GM21515 (cell line): ENCODE measurements around the gene BZW2.
"Not testable (repeated sequence)": the region's sequence is repeated elsewhere in the genome, so short reads cannot be mapped to it uniquely, and the experiment has no call there.

ENCODE experiments used
- ATAC-seq: cut with Tn5 transposase; IDR thresholded peaks from one replicate; pipeline ENCODE4 v1.9.1; 2021; ENCODE audit not compliant: unreplicated experiment

Gene BZW2

DNA sequence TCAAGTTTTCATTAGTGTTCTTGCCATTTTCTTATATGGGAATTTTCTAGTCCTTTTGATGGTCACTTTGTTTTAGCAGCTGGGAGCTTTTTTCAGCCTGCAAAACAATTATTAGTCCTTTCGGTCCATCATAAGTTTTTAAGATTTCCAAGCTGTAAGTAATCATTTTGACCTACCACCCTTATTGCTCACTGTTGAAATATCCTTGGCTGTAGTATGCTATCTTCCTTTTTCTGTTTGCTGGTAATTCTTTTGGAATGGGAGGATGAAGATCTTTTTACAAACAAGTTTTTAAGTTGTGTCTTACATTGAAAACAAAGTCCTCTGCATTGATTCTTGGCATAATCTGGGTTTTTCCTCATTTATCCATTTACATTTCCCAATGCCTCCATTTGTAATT, 24.0 kb downstream of the BZW2 start:
- no peak for ATAC-seq

DNA sequence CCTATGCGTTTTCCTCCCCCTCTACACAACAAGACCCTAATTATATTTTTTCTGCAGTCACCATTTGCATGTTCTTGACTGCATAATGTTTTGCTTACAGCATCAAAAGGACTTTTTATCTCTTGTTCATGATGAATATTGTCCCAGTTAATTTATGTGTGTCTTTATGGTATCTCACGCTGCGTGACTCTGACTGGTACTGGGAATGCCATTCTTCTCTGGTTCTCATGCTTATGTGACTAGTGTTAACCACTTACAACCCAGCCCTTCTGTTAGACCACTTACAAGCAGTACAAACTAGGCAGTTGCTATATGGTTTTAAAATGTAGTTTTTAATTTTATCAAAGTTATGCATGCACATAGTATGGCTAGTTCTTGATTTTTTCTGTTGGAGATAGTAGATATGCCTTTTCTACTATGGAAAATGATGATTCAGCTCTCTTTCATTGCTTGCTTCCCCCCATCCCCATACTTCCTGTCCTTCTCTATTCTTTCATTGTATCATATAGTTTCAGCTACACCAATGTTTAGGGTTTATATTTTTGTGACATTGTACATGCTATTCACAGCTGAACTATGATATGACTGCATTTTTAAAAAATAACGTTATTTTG, 24.9 kb downstream of the BZW2 start:
- no peak for ATAC-seq

DNA sequence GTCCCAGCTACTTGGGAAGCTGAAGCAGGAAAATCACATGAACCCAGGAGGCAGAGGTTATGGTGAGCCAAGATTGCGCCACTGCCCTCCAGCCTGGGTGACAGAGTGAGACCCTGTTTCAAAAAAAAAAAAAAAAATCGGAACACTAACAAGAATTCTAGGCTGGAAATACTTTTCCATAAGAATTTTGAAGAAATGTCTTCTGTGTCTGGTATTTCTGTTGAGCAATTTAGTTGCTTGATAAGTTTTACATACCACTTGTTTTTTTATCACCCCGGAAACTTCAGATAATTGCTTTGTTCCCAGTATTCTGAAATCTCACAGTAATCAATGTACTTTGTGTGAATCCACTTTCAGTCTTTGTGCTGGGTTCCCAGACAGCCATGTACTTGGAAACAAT, 25.8 kb downstream of the BZW2 start:
- ATAC-seq = no peak

DNA sequence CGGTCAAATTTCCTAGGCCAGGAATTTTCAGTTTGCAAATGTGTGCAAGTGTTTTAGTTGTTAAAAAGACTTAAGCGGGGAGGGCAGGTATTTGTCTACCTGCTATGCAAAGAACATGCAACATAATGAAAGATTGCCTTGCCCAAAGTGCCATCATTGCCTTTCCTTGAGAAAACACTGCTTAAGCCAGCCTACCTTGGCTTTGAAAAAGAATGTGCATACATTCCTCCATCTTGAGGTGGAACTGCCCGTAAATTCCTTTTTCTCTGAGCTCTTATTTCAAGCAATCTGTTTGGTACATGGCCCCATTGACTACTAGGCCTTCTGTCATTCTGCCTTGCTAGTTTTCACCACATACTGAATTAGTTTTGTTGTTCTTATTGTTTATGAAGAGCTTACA, 29.3 kb downstream of the BZW2 start:
- ATAC-seq = no peak

DNA sequence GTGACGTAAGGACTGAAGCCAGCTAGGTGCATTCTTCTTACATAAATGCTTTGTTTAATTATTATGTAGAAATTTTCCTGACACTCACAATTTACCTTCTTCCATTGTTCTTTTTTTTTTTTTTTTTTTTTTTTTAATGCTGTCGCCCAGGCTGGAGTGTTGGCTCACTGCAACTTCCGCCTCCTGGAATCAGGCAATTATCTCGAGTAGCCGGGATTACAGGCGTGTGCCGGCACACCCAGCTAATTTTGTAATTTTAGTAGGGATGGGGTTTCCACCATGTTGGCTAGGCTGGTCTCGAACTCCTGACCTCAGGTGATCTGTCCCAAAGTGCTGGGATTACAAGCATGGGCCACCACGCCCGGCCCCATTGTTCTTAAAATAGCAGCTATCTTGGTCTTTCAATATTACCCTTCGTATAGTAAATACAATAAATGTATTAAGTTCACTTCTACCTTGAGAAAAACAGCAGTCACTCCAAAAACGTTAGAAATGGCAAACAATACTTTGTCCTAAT, 32.1 kb downstream of the BZW2 start:
- ATAC-seq = no peak

DNA sequence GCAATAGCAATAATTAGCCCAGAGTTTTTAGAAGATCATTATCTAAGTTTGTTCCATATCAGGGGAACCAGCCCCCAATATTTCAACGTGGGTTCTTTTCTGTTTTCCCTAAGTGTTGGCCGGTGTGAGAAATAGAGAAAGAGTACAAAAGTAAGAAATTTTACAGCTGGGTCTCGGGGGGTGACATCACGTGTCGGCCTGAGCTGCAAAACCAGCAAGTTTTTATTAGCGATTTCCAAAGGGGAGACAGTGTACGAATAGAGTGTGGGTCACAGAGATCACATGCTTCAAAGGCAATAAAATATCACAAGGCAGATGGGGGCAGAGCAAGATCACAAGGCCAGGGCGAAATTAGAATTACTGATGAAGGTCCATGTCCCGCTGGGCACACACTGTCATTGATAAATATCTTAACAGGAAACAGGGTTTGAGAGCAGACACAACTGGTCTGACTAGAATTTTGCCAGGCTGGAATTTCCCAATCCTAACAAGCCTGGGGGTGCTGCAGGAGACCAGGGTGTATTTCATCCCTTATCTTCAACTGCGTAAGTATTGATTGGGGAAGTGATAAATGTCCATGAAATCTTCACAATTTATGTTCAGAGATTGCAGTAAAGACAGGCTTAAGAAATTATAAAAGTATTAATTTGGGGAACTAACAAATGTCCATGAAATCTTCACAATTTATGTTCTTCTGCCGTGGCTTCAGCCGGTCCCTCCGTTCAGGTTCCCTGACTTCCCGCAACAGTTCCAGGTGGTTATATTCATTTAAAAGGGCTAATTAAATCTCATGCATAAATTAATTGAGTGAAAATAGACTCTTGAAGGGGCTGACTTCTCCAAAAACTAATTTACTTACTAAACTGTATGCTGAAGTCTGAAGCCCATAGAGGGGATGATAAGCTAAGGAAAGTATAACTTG, 32.9 kb downstream of the BZW2 start:
- ATAC-seq = not testable (repeated sequence)

DNA sequence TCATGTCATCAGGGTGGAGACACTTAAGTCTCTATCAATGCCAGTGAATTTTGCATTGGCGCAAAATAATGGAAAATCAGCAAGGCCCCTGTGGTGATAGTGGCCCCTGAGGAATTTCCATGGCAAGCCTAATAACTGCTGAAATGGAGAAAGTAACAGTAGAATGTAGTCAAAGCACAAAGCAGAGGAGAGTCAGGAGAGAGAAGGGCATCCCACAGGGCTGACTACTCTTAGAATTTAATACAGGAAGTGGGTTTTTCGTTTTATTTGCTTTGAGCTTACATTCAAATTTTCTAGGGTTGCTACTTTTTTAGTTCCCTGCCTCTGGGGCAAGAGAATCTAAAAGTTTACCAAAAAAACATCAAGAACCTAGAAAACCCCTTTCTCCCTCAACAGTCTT, 39.0 kb downstream of the BZW2 start:
- no peak for ATAC-seq

DNA sequence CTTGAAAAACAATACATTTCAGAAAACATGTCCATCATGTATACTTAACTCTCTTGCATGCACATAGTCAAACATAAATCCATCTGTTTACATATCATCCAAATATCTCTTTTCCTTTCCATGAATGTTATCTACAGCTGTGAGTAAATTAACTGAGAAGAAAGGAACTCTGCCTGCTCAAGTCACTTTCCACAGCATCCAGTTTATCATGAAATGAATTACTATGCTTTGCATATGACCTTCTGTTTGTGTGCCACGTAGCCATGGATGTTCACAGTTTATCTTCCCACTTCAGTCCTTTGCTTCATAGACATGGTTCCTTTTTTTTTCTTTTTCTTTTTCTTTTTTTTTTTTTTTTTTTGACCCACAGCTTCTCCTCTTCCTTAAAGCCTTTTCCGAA, 39.6 kb downstream of the BZW2 start:
- ATAC-seq = no peak

DNA sequence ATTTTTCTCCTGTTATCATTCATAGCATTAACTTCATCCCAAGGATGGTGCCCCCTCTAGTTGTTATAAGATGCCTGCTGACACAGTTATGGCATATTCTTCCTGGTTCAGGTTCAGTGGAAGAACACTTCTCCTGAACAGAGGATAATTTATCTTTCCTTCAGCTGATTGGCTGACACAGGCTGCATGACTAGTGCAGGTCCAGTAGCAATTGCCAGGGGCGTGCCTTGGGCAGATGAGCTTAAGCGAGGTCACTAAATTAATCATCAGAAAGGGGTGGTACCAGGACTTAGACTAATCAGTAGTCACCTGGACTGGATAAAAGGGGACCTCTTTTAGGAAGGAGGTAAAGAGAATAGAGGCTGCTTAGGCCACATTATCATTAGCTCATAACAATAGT, 42.3 kb downstream of the BZW2 start:
- ATAC-seq = no peak

DNA sequence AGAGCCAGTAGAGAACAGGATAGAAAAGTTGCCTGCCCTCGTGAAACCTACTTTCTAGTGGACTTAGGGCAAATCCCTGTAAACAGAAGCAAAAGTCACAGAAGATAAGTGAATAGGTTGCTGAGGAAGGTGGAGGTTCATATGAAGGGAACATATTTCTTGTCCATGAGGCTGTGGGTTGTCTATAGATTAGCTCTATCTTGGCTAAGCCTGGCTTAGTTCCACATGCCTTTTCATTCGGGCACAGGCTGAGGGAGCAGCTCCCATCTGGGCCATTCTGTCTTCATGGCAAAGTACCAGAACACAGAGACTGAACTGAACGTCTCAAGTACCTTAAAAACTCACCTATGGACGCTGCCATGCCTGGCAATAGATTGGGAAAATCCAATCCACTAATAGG, 45.3 kb downstream of the BZW2 start:
- ATAC-seq = no peak

DNA sequence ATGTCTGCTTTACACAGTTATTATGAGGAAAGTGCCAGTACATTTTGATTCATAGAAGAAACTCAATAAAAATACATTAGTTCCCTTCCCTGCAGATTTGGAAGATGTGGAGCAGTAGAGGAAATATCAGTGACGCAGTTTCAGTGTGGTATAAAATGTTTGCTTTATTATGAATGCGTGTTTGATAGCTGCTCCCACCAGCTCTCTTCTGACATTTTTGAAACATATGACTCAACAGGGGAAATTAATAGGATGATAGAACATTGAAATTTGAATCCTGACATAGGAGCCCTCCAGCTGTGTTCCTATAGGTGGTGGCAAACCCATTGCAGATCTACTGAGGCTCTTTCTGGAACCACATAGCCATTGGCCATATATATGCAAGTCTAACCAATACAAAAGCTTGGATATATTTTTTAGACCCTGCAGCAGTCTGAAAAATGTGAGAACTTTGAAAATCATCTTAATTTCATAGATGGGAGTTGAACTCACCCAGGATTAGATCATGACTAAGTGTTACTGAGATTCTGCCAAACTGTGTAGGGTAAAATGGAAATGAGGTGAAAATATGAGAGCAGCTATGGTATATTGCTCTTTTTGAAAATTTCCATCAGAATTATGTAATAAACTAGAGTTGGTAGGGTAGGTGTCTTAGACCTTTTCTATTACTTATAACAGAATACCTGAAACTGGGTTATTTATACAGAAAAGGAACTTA, 47.8 kb downstream of the BZW2 start:
- ATAC-seq = no peak

DNA sequence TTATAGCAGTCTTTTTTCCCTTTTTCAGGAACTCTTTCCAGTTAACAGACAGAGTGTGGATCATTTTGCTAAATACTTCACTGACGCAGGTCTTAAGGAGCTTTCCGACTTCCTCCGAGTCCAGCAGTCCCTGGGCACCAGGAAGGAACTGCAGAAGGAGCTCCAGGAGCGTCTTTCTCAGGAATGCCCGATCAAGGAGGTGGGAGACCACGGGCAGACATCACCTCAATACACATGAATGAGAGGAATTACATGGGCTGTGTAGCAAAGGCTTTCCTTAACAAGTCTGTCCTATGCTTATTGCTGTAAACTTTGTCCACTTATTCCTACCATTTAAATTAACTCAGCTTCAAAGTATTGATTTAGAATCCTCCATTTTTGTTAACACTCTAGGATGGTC, 48.8 kb downstream of the BZW2 start:
- no peak for ATAC-seq

DNA sequence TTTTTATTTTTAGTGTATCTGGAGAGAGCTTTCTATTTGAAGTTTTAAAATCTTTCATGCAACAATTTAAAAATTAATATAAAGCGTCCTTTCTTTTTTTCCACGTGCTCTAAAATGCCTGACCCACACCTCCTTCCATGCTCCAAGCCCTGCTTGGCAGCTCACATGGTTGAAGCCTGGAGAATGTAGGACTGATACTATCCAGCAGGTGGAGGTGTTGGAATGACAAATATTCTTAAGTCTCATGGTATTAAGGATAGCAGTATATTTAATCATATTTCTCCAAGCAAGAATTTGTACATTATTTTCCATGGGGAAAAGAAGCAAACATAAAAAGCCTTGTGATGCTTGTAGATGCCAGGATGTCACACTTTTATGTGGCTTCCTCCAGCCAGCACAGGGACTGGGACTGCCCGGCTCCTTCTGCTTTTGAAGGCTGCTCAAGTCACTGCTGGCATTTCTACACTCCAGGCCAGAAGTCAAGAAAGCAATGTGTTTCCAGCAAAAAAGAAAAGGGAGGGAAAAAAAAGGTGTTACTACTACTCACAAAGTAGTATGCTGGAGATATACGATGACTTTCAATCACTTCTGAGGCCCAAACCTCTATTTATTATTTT, 49.7 kb downstream of the BZW2 start:
- ATAC-seq = no peak

DNA sequence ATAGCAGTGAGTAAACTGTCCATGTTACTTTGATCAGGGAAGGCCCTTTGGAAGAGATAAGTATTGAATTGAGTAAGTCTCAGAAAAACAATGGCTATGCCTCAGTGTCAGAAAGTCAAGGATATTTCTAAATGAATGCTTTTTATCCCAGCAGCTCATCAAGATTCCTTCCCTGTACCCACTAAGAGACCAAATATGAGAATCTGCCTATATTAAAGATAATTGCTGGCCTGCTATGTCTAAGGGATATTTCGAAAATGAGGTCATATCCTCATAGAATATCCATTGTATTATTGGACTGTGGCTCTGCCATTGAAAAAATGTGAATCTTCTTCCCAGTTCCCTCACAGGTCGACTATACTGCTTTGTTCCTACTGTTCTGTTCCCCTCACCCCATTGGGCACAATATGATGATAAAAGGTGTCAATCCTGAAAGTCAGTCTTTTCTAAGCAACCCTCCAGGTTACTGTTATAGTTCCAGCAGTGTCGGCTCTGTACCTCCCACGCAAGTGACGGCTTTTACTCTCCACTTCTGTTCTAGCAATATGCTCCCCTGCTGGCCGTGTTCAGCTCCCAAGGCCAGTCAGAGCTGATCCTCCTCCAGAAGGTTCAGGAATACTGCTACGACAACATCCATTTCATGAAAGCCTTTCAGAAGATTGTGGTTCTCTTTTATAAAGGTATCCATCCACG, 51.7 kb downstream of the BZW2 start:
- no peak for ATAC-seq

DNA sequence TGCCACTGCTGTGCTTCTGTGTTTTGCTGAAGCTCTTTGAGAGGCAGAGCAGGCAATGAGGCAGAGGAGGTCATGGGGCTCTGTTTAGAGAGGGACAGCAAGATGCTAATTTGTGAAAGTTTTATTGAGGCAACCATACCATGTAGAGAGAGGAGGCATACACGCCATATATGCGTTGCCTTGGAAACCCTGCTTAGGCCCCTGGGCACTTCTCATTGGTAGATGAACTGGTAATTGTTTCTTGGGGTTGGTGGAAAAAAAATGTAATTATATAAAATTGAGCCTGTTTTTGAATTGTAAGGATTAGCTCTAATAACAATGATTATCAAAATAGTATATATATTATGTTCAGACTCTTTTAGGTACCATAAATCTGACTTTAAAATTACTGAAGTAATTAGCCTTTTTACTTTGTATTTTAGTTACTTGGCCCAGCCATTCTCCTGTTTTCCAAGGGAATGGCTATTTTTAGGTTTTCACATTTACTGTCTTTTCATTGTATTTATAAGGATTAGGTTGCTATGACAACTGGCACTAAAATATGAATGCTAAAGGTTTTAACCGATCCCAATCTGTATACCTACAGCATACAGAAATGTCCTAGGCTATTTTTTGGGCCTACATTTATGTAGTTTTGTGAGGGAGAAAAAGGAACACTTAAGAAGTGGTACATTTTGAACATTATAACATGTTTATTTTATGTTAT, 52.4 kb downstream of the BZW2 start:
- ATAC-seq = no peak

DNA sequence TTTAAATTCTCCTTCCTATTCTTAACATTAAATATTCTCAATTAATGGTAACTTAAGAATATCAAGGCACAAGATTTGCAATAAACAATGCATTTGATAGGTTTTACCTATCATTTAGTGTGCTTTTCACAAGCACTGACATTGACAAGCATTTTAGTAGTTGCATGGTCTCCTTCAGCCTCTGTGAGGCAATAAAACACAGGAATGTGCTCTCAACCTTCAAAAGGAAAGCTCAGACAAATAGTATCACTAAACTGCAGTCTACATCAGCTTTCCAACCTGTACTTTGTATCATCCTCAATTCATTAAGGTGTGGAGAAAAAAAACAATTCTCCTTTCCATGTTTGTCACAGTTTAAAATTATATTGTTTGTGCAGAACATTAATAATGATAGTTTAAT, 56.5 kb downstream of the BZW2 start:
- ATAC-seq = no peak

DNA sequence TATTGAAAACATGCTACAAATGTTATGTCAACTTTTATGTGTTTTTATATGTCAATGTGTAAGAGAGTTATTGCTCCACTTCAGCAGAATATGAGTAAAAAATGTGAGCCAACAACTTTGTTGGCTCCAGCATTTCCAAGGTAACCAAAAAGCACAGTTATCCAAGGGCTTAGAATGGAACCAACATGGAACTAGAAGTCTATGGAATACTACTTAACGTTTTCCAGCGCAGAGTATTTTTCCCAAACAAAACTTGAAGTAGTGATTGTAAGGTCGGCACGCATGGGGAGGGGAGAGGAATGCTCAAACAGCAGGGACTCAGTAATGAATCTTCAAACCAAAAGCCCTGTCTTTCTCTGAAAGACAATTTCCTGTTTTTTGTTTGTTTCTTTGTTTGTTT, 62.5 kb downstream of the BZW2 start:
- no peak for ATAC-seq

DNA sequence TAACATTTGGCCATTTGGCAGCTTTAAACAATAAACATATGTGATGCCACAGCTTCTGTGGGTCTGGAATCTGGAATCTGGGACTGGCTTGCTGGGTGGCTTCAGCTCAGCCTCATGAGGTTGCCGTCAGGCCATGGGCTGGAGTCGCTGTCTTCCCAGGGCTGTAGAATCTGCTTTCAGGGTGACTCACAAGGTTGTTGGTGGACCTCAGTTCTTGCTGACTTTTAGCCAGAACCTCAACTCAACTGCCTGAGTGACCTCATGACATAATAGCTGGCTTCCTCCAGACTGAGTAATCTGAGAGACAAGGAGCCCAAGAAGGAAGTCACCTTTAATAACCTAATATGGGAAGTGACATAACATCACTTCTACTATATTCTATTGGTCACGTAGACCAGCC, 63.0 kb downstream of the BZW2 start:
- ATAC-seq = no peak

DNA sequence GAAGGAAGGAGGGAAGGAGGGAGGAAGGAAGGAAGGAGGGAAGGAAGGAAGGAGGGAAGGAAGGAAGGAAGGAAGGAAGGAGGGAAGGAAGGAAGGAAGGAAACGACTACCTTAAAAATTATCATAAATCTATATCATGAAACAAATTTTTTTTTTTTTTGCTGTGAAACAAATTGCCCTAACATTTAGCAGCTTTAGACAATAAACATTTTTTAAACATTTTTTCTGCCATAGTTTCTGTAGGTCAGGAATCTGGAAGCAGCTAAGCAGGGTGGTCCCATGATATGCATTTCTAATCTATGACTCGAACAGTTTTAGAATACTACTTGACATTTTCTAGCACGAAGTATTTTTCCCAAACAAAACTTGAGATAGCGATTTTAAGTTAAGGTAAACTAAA, 64.7 kb downstream of the BZW2 start:
- no peak for ATAC-seq

DNA sequence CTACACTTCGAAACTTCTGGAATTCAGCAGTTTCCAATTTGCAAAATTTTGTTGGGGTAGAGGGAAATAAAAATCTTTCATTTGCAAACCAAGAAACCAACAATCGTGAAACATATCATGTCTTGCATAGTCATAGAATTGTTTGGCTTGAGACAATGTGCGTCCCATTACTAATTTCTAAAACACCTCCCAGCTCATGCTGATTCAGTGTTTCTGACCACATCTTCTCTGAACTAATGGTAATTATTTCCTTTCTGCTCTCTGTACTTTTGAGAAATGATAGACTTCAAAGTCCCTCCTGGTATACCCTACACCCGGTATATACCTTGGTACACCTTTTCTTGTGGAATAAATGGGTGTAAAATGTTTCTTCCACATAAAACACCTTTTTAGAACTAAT, 65.7 kb downstream of the BZW2 start:
- ATAC-seq = no peak
